IPS DF 4.7 (cell line): Measurements from ENCODE around the gene LNX2.

Source experiments
- DNase-seq: peaks from one replicate; pipeline ENCODE4 v3.0.0-alpha.2; 2013; ENCODE audit warnings: low spot score; ENCODE audit errors: extremely low read depth

The LNX2 gene

DNA sequence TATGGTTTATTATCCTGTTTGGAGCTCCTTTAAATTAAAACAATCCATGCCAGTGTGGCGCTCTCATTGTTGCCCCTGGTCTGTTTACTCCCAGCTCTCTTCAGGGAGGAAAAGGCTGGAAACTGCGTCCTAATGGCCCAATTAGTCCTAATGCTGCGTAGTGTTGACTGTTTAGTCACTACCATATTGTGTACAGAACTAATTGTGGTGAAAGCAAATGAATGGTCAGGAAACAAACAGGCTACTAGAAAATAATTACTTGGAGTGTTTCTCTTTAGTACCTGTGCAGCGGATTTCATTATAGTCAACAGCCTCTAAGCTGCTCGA lies 115.5 kb downstream of the LNX2 start:
- DNase-seq = no peak

DNA sequence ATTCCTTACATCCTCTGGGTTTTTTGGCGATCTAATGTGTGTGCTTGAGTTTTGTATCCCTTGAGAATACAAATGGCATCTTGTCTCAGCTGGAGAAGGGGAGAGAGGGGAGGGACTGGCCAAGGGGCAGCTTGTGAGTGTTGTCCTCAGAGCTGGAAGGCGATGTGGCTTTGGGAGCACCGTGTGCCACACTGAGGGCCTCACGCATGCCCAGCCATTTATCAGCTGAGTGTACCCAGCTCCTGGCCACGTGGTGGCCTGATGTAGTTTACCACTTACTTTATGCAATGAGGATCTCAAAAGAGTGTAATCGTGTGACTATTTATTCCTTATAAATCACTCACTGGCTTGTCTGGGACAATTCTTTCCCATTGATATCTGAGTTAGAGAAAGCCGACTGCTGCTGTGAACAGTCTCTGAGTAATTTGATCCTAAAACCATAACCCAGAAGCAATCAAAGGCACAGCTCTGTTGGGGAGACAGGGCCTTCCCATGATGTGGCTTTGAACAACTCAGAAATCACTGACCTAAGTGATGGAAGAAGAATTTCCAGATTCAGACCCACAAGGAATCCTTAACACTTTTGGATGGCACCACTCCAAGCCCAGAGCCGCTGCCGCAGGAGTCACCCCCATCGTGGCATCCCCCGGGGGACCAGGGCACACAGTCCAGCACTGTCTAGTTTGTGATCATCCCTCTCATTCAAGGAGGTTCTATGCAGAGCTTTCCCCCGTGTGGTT lies 116.0 kb downstream of the LNX2 start:
- DNase-seq = no peak

DNA sequence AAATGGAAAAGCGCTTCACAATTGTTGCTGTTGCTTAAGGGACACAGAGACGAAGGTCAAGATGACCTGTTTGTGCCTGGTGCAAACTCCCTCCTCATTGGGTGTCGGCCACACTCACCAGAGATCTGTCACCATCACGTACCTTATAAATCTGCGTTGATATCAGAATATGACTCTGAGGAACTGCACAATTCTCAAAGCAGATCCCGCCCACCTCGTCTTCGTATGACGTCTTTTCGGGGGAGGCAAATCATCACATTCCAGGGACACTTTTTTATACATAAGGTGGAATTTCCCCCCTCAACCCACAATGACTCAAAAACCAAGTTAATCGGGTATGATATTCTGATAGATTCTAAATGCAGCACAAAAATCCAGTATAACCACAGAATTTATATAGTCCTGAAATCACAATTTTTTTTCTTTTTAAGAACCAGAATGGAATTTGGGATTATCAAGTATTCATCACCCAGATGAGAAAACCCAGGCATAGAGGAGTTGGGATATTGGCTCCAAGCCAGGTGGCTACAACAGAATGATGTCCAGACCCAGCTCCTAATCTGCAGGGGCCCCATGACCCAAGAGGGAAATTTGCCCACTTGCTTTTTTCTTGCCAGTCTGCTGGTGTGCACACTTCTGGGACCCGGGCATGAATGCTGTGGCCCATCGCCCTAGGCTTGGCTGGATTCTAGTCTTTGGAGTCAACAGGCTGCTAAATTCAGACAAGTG lies 119.4 kb downstream of the LNX2 start:
- no peak for DNase-seq

DNA sequence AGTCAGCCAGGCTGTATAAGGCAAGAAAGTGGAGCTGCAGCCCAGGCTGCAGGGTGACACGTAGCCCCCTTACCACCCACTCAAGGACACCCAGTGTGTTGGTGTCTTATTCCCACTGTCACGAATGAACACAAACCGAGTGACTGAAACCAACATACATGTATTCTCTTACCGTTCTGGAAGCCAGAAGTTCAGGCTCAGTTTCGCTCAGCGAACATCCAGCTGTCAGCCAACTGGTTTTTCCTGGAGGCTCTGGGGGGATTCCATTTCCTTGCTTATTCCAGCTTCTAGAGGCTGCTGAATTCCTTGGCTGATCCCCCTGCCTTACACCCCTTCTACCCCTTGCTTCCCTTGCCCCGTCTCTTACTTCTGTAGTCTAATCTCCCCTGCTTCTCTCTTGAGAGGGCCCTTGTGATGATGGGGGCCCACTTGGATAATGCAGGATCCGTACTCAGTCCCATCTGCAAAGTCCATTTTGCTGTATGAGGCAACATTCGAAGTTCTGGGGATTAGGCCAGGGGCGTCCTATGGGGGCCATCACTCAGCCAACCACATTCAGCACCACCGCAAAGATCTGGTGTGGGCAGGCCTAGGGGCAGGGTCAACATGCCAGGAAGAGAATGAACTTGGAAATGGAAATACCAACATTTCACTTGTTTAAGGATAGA lies 122.6 kb downstream of the LNX2 start:
- no peak for DNase-seq

DNA sequence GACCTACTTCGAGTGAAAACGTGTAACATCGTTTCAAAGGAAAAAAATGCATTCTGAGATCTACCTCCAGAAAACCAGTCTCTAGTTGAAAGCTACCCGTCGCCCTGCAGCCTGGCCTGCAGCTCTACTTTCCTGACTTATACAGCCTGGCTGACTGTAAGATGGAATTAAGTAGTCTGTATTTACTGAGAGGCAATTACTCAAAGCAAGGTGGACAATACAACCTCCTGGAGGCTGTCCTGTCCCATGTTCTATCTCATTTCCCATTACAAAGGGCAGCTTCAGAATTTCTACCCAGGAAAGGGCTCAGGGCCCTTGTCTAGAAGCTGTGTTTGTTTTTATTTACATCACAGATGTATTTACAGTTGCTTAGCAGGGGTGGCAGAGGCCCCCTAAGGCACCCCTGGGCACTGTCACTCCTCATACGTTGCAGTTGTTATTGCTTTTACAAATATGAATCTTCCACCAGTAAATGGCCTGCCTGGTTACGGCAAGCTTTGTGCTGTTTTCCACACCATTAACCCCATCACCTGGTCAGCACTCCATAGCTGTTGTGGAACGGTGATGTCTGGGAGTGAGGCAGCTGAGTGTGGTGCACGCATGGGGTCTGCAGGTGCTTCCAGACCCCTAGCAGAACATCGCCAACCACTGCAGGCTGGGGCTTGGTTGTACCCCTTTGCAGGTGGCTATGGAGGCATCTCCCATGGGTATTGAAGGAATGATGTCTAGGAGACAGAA lies 123.6 kb downstream of the LNX2 start:
- DNase-seq = no peak

DNA sequence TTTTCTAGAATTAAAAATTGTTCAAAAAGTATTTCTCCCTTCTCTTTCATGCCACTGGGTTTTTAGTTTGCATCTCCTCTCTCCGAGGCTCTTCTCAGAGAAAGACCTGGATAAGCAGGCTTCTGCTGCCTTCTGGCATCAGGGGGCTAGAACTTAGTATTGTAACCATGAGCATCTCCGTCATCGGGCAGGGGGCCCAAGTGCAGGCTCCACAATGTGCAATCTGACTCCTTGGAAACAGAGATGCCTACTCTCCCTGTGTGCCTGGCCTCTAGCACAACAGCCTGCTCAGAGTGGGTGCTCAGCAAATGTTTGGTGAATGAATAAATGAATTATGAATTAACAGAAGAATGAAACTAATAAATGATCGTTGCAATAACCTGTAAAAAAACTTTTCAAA lies 124.3 kb downstream of the LNX2 start:
- DNase-seq = no peak
